ENCODE results near the gene INTS2. TPM values are rescaled to one million over a fixed set of nuclear protein-coding genes. Genes with fewer than 3 reads are reported as not detected.

Gene INTS2, protein sequence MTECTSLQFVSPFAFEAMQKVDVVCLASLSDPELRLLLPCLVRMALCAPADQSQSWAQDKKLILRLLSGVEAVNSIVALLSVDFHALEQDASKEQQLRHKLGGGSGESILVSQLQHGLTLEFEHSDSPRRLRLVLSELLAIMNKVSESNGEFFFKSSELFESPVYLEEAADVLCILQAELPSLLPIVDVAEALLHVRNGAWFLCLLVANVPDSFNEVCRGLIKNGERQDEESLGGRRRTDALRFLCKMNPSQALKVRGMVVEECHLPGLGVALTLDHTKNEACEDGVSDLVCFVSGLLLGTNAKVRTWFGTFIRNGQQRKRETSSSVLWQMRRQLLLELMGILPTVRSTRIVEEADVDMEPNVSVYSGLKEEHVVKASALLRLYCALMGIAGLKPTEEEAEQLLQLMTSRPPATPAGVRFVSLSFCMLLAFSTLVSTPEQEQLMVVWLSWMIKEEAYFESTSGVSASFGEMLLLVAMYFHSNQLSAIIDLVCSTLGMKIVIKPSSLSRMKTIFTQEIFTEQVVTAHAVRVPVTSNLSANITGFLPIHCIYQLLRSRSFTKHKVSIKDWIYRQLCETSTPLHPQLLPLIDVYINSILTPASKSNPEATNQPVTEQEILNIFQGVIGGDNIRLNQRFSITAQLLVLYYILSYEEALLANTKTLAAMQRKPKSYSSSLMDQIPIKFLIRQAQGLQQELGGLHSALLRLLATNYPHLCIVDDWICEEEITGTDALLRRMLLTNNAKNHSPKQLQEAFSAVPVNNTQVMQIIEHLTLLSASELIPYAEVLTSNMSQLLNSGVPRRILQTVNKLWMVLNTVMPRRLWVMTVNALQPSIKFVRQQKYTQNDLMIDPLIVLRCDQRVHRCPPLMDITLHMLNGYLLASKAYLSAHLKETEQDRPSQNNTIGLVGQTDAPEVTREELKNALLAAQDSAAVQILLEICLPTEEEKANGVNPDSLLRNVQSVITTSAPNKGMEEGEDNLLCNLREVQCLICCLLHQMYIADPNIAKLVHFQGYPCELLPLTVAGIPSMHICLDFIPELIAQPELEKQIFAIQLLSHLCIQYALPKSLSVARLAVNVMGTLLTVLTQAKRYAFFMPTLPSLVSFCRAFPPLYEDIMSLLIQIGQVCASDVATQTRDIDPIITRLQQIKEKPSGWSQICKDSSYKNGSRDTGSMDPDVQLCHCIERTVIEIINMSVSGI
- 12.7 and 19.1 TPM in 2 replicates for total RNA-seq

DNA sequence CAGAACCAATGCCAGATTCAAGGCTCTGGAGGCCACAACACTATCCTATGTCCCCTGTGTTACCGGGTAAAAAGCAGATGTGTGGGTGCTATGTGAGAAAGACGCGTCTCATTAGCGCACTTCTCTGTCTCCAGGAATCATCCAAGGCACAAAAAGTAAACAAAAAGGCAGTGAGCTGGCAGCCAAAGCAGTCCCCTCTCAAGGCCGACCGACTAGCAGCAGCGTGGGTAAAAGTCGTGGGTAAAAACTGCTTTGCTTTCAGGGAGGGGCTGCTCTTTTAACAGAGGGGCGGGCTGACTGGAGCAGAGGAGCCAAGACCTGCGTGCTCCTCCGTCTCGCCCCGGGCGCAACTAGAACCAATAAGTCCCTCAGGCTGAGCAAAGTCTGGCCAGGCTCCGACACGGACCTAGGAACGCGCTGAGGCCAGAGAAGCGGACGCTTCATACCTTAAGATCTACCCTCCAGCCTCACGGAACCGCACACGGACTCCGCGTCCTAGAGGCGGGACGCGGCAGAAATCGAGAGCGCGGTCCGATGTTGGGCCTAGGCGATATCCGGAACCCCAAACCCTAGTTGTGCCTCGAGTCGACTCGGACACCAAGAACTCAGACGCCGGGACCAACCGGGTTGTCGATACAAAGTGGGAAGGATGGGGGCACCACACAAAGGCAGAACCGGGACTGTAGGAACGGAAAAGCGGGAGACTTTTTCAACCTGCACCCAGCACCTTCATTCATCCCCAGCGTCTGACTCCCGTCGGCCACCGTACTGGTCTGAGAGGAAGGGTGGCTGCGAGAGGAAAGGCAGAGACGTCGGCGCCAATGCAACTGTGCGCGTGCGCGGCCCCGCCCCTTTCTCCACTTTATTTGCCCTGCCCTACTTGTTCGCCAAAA is at the start of gene INTS2:
TSS of gene INTS2 (minus strand) at position 775 of the 893 bp plus-strand sequence. CDS start 1,338 bp downstream, outside the sequence.

GRCh38 chr17:61862975-61863800 is 64.6 kb downstream of the INTS2 start, which contains the start of gene BRIP1:
Gene BRIP1 (minus strand): TSS chr17:61863528. CDS start chr17:61861539, 1,989 bp downstream.

Small RNA genes lying within 50 kb of the gene (small RNA-seq; reads per million reads assigned to genes)
- gene RF00019: not detected

Other genes starting within 250 kb of the INTS2 start
- 5.2 and 11.0 TPM in 2 replicates for gene BRIP1, start 64.5 kb downstream of the INTS2 start, total RNA-seq
- gene MED13, start 137.3 kb upstream of the INTS2 start, total RNA-seq: 62.7 and 77.6 TPM in 2 replicates

Measured in vein endothelial cell (primary cell).